HG03066 (cell line): Measurements from ENCODE around the gene KCNJ10.
A peak's percentile ranks its signal among the peaks of the same experiment; 100 is the strongest.

Source experiments
- ATAC-seq: cut with Tn5 transposase; IDR thresholded peaks from one replicate; pipeline ENCODE4 v1.9.1; 2021; ENCODE audit warnings: low read depth; ENCODE audit not compliant: unreplicated experiment

Gene KCNJ10

GRCh38 chr1:160099716-160100375, 29.9 kb upstream of the KCNJ10 start:
- no peak for ATAC-seq

- peak; percentile 83 for ATAC-seq
Observed at GRCh38 chr1:160098852-160099561, 29.0 kb upstream of the KCNJ10 start.

- ATAC-seq: peak; percentile 45
Observed at GRCh38 chr1:160097911-160098851, 28.2 kb upstream of the KCNJ10 start, which contains the start of gene IGSF8. Gene IGSF8, minus strand, starts transcription at chr1:160098619. Its CDS starts 147 bp downstream, at chr1:160098472.

- ATAC-seq: no peak
Observed at GRCh38 chr1:160097151-160097910, 27.4 kb upstream of the KCNJ10 start.

- ATAC-seq: no peak
Observed at GRCh38 chr1:160096274-160097116, 26.5 kb upstream of the KCNJ10 start.

- ATAC-seq: no peak
Observed at GRCh38 chr1:160095382-160096105, 25.6 kb upstream of the KCNJ10 start.

GRCh38 chr1:160094806-160095205, 24.8 kb upstream of the KCNJ10 start:
- no peak for ATAC-seq

- no peak for ATAC-seq
Observed at GRCh38 chr1:160094291-160094625, 24.3 kb upstream of the KCNJ10 start.

GRCh38 chr1:160093624-160094290, 23.8 kb upstream of the KCNJ10 start:
- ATAC-seq: no peak

GRCh38 chr1:160093069-160093395, 23.1 kb upstream of the KCNJ10 start:
- no peak for ATAC-seq

GRCh38 chr1:160092366-160093068, 22.6 kb upstream of the KCNJ10 start:
- no peak for ATAC-seq

GRCh38 chr1:160091666-160092223, 21.8 kb upstream of the KCNJ10 start:
- no peak for ATAC-seq

GRCh38 chr1:160090760-160091159, 20.8 kb upstream of the KCNJ10 start:
- ATAC-seq: no peak

- ATAC-seq: no peak
Observed at GRCh38 chr1:160089883-160090282, 19.9 kb upstream of the KCNJ10 start.

GRCh38 chr1:160087118-160087662, 17.2 kb upstream of the KCNJ10 start:
- ATAC-seq: no peak

GRCh38 chr1:160086456-160086892, 16.5 kb upstream of the KCNJ10 start:
- no peak for ATAC-seq
